ENCODE data around the gene ZNF362. TPM values are rescaled to one million over a fixed set of nuclear protein-coding genes. Genes with fewer than 3 reads are reported as not detected.

The ZNF362 gene
- 10 to 100 TPM in 1 of 2 donors, 1 to 10 TPM in 1; 7.9 to 17.9 TPM for total RNA-seq

- no peaks in the 10 kb centered on the region for H3K36me3 ChIP-seq (replicated peaks in 1 of 2; ENCODE audit: insufficient read depth in 1 of 2, low read depth in 2 of 2)
- intact Hi-C loops (cut with DNase I) = no loop called here
- 0 to 1% methylated on average over 11 to 72 of the region's 88 CpGs for WGBS, 2 donors
- no peaks in the 10 kb centered on the region for H3K9me3 ChIP-seq
- peaks cover 41% of the 10 kb centered on the region for H3K4me1 ChIP-seq
- H3K4me3 ChIP-seq = peak within 1 kb of the TSS; percentile 39 to 48
- H3K27ac ChIP-seq = peak within 1 kb of the TSS; percentile 76 to 95 (median 92)
- ATAC-seq (peak; percentile 73), DNase-seq (peak; percentile 70 to 79 (median 78))
- peak in 2 of 7 experiments; percentile 19 to 42 for TF ChIP-seq CTCF (IDR thresholded peaks at IDR 0.05)
- peak; percentile 20 to 77 (median 68) for TF ChIP-seq POLR2A (IDR thresholded peaks at IDR 0.05)
- H3K27me3 ChIP-seq = no peaks in the 10 kb centered on the region
These were observed at the start of gene ZNF362 for GRCh38 chr1:33256471-33257206. TSS of gene ZNF362 (plus strand) at chr1:33256492. CDS start at chr1:33270575, 14,083 bp downstream.

- Histone ChIP-seq H3K27me3 (no peaks in the 10 kb centered on the region), H3K36me3 (replicated peaks in 1 of 2; ENCODE audit: insufficient read depth in 1 of 2, low read depth in 2 of 2) (no peaks in the 10 kb centered on the region), H3K27ac (no peak overlapping the region), H3K9me3 (no peaks in the 10 kb centered on the region), H3K4me3 (no peak overlapping the region), H3K4me1 (no peaks in the 10 kb centered on the region)
- intact Hi-C loops (cut with DNase I) = no loop called here
- DNase-seq (no peak), ATAC-seq (no peak)
- TF ChIP-seq CTCF (IDR thresholded peaks at IDR 0.05) = no peak
- TF ChIP-seq POLR2A (IDR thresholded peaks at IDR 0.05) = no peak
- 96% methylated on average over 3 of the region's 3 CpGs for WGBS, 2 donors
These were observed 44.3 kb upstream of the ZNF362 start for GRCh38 chr1:33211972-33212371.

GRCh38 chr1:33219886-33220661 is 36.2 kb upstream of the ZNF362 start:
- Histone ChIP-seq H3K9me3 (no peaks in the 10 kb centered on the region), H3K4me1 (no peaks in the 10 kb centered on the region), H3K36me3 (replicated peaks in 1 of 2; ENCODE audit: insufficient read depth in 1 of 2, low read depth in 2 of 2) (no peaks in the 10 kb centered on the region), H3K27me3 (no peaks in the 10 kb centered on the region), H3K27ac (no peak overlapping the region), H3K4me3 (no peak overlapping the region)
- no peak for ATAC-seq
- 86 to 89% methylated on average over 5 to 7 of the region's 7 CpGs for whole genome bisulfite sequencing, 2 donors
- DNase-seq = no peak
- intact Hi-C loops (cut with DNase I) = no loop called here
- TF ChIP-seq CTCF (IDR thresholded peaks at IDR 0.05) = no peak
- TF ChIP-seq POLR2A (IDR thresholded peaks at IDR 0.05) = no peak

GRCh38 chr1:33220676-33221384 is 35.5 kb upstream of the ZNF362 start:
- TF ChIP-seq CTCF (IDR thresholded peaks at IDR 0.05) = no peak
- no peak for TF ChIP-seq POLR2A (IDR thresholded peaks at IDR 0.05)
- WGBS, 2 donors = 52 to 61% methylated on average over 9 to 12 of the region's 12 CpGs
- Histone ChIP-seq H3K4me3 (no peak overlapping the region), H3K27ac (no peak overlapping the region), H3K36me3 (replicated peaks in 1 of 2; ENCODE audit: insufficient read depth in 1 of 2, low read depth in 2 of 2) (no peaks in the 10 kb centered on the region), H3K27me3 (no peaks in the 10 kb centered on the region), H3K9me3 (no peaks in the 10 kb centered on the region), H3K4me1 (no peaks in the 10 kb centered on the region)
- ATAC-seq = no peak
- intact Hi-C loops (cut with DNase I) = no loop called here
- DNase-seq = no peak
